ENCODE measurements around the gene ELMOD2.

DNA sequence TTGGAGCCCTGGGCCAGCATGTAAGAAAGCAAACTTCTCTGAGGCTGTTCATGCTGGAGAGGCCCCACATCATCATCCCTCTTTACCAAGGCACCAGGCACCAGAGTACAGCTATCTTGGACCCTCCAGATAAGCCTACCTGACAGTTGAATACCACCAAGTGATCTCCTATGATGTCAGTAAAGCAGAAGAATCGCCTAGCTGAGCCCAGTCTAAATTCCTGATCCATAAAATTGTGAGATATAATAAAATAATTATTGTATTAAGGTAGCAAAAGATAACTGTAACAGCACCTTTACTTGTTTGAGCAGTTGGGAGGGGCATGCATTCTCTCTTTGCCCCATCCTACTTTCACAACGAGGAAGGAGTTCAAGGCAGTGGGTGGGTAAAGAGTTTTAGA lies 47.7 kb downstream of the ELMOD2 start:
- TF ChIP-seq, protein P1, sequence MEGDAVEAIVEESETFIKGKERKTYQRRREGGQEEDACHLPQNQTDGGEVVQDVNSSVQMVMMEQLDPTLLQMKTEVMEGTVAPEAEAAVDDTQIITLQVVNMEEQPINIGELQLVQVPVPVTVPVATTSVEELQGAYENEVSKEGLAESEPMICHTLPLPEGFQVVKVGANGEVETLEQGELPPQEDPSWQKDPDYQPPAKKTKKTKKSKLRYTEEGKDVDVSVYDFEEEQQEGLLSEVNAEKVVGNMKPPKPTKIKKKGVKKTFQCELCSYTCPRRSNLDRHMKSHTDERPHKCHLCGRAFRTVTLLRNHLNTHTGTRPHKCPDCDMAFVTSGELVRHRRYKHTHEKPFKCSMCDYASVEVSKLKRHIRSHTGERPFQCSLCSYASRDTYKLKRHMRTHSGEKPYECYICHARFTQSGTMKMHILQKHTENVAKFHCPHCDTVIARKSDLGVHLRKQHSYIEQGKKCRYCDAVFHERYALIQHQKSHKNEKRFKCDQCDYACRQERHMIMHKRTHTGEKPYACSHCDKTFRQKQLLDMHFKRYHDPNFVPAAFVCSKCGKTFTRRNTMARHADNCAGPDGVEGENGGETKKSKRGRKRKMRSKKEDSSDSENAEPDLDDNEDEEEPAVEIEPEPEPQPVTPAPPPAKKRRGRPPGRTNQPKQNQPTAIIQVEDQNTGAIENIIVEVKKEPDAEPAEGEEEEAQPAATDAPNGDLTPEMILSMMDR (IDR thresholded peaks at IDR 0.05; ENCODE audit: poor library complexity, severe bottlenecking), result no peak
- TF ChIP-seq EP300 (conservative IDR thresholded peaks at IDR 0.05; ENCODE audit: poor library complexity, severe bottlenecking) (no peak), EZH2 (IDR thresholded peaks at IDR 0.05; ENCODE audit: borderline replicate concordance, insufficient read depth, low read length, poor library complexity, severe bottlenecking) (no peak), POLR2AphosphoS5 (IDR thresholded peaks at IDR 0.05) (no peak), TAF1 (IDR thresholded peaks at IDR 0.05; ENCODE audit: low read depth) (no peak)
- TF ChIP-seq, protein P2, sequence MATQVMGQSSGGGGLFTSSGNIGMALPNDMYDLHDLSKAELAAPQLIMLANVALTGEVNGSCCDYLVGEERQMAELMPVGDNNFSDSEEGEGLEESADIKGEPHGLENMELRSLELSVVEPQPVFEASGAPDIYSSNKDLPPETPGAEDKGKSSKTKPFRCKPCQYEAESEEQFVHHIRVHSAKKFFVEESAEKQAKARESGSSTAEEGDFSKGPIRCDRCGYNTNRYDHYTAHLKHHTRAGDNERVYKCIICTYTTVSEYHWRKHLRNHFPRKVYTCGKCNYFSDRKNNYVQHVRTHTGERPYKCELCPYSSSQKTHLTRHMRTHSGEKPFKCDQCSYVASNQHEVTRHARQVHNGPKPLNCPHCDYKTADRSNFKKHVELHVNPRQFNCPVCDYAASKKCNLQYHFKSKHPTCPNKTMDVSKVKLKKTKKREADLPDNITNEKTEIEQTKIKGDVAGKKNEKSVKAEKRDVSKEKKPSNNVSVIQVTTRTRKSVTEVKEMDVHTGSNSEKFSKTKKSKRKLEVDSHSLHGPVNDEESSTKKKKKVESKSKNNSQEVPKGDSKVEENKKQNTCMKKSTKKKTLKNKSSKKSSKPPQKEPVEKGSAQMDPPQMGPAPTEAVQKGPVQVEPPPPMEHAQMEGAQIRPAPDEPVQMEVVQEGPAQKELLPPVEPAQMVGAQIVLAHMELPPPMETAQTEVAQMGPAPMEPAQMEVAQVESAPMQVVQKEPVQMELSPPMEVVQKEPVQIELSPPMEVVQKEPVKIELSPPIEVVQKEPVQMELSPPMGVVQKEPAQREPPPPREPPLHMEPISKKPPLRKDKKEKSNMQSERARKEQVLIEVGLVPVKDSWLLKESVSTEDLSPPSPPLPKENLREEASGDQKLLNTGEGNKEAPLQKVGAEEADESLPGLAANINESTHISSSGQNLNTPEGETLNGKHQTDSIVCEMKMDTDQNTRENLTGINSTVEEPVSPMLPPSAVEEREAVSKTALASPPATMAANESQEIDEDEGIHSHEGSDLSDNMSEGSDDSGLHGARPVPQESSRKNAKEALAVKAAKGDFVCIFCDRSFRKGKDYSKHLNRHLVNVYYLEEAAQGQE (IDR thresholded peaks at IDR 0.05; ENCODE audit: borderline replicate concordance), result no peak

All from neural cell (in vitro differentiated cells).